Measurements from ENCODE around the gene CRTC3. TPM values are rescaled to one million over a fixed set of nuclear protein-coding genes. Genes with fewer than 3 reads are reported as not detected.

Gene CRTC3
- total RNA-seq, 2 experiments from 2014 or later, result 28.9 to 30.3 TPM

DNA sequence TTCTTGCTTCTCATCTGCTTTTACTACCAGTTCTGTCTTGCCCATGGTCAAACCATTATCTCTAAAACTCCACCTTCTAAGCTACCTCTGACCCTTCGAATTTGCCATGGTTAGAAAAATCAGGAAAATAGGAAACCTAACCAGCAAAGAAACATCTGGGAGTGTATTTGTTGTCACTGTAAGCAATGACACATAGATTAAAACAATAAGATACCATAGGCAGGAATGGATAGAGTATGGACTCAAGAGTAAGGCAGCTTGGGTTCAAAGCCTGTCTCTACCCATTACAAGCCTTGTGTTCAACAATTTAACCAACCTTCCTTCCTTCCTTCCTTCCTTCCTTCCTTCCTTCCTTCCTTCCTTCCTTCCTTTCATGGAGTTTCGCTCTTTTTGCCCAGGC, 34.9 kb downstream of the CRTC3 start:
- Mint-ChIP-seq H3K4me3 (peak overlapping the region; percentile 20), H3K27ac (peak overlapping the region; percentile 88), H3K36me3 (peaks cover 47% of the 10 kb centered on the region), H3K9me3 (peaks cover 6% of the 10 kb centered on the region), H3K27me3 (no peaks in the 10 kb centered on the region), H3K4me1 (peaks cover 85% of the 10 kb centered on the region)
- DNase-seq, result no peak

DNA sequence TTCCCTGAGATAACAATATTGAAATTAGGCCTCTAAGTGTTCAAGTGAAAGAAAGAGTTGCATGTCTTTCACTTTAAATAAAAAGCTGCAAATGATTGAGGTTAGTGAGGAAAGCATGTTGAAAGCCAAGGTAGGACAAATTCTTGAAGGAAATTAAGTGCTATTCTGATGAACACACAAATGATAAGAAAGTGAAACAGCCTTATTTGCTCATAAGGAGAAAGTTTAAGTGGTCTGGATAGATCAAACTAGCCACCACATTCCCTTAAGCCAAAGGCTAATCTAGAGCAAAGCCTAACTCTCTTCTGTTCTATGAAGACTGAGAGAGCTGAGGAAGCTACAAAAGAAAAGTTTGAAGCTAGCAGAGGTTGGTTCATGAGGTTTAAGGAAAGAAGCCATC, 36.1 kb downstream of the CRTC3 start:
- Mint-ChIP-seq H3K4me3 (peak overlapping the region; percentile 6), H3K4me1 (peaks cover 85% of the 10 kb centered on the region)

DNA sequence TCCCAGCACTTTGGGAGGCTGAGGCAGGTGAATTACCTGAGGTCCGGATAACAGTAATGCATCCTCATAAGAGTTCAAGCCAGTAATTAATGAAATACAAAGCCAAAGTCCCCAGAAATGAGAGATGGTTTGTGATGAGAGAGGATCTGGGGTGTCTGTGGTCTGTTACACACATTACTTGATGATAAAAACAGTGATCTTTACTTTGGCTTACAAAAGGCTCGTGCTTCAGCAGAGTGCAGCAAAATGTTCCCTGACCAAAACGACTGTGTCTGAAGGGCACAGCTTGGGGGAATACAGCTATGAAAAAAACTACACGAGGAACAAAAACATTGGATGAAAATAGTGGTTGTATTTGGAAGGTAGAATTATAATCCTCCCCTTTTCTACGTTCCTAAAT, 40.9 kb downstream of the CRTC3 start:
- peaks cover 85% of the 10 kb centered on the region for H3K4me1 Mint-ChIP-seq
- no peak for DNase-seq
- peaks cover 6% of the 10 kb centered on the region for H3K9me3 Mint-ChIP-seq
- H3K36me3 Mint-ChIP-seq, result peaks cover 30% of the 10 kb centered on the region
- H3K27me3 Mint-ChIP-seq, result no peaks in the 10 kb centered on the region
- no peak overlapping the region for H3K4me3 Mint-ChIP-seq
- peak overlapping the region; percentile 72 for H3K27ac Mint-ChIP-seq

More for the DNA sequence above, 36.1 kb downstream of the CRTC3 start:
- Mint-ChIP-seq H3K27ac (peak overlapping the region; percentile 71), H3K27me3 (no peaks in the 10 kb centered on the region), H3K36me3 (peaks cover 35% of the 10 kb centered on the region), H3K9me3 (peaks cover 3% of the 10 kb centered on the region)
- no peak for DNase-seq

DNA sequence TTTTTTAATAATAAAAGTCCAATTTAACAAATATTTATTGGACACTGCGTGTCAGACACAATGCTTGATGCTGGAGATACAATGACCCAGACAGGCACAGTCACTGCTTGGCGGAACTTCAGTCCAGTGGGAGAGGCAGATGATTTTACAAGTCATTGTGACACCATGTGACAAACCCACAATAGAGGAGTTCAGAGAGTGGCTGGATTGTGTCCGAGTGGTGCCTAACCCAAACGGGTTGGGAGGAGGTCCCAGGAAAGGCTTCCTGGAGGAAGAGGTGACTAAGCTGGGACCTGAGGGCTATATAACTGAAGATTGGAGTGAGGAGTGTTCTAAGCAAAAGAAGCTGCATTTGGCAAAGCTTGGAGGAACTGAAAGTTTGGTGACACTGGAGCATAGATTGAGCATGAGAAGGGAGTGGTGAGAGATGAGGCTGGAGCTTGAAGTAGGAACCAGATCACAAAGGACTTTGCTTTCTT, 41.4 kb downstream of the CRTC3 start:
- H3K4me1 Mint-ChIP-seq, result peaks cover 83% of the 10 kb centered on the region
- peak overlapping the region; percentile 37 for H3K27ac Mint-ChIP-seq
- no peaks in the 10 kb centered on the region for H3K27me3 Mint-ChIP-seq
- H3K36me3 Mint-ChIP-seq, result peaks cover 30% of the 10 kb centered on the region
- peak overlapping the region; percentile 38 for H3K4me3 Mint-ChIP-seq
- peaks cover 6% of the 10 kb centered on the region for H3K9me3 Mint-ChIP-seq
- DNase-seq, result no peak

DNA sequence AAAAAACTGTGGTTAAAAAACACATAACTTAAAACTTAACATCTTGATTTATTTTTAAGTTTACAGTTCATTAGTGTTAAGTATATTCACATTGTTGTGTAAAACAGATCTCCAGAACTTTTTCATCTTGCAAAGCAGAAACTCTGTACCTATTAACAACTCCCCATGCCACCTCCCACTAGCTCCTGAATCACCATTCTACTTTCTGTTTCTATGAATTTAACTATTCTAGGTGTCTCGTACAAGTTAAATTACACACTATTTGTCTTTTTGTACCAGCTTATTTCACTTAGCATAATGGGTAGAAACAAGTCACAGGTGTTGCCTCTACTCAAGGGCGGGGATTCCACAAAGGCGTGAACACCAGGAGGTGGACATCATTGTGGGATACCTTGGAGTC, 43.2 kb downstream of the CRTC3 start:
- peaks cover 78% of the 10 kb centered on the region for H3K4me1 Mint-ChIP-seq
- H3K9me3 Mint-ChIP-seq, result peaks cover 6% of the 10 kb centered on the region
- H3K27ac Mint-ChIP-seq, result peak overlapping the region; percentile 54
- H3K36me3 Mint-ChIP-seq, result peaks cover 39% of the 10 kb centered on the region
- no peak for DNase-seq
- peak overlapping the region; percentile 27 for H3K4me3 Mint-ChIP-seq
- H3K27me3 Mint-ChIP-seq, result no peaks in the 10 kb centered on the region

GRCh38 chr15:90576711-90577389, 47.1 kb downstream of the CRTC3 start:
- Mint-ChIP-seq H3K4me1 (peaks cover 57% of the 10 kb centered on the region), H3K36me3 (peaks cover 34% of the 10 kb centered on the region), H3K27ac (no peak overlapping the region), H3K9me3 (peaks cover 6% of the 10 kb centered on the region), H3K4me3 (no peak overlapping the region), H3K27me3 (no peaks in the 10 kb centered on the region)
- no peak for DNase-seq

GRCh38 chr15:90579213-90579612, 49.5 kb downstream of the CRTC3 start:
- no peaks in the 10 kb centered on the region for H3K9me3 Mint-ChIP-seq
- H3K4me1 Mint-ChIP-seq, result peaks cover 56% of the 10 kb centered on the region
- no peaks in the 10 kb centered on the region for H3K27me3 Mint-ChIP-seq
- DNase-seq, result no peak
- H3K27ac Mint-ChIP-seq, result no peak overlapping the region
- H3K4me3 Mint-ChIP-seq, result no peak overlapping the region
- H3K36me3 Mint-ChIP-seq, result peaks cover 22% of the 10 kb centered on the region

GRCh38 chr15:90580099-90580498, 50.4 kb downstream of the CRTC3 start:
- H3K9me3 Mint-ChIP-seq, result no peaks in the 10 kb centered on the region
- H3K4me3 Mint-ChIP-seq, result no peak overlapping the region
- no peak for DNase-seq
- peak overlapping the region; percentile 44 for H3K27ac Mint-ChIP-seq
- peaks cover 16% of the 10 kb centered on the region for H3K36me3 Mint-ChIP-seq
- peaks cover 50% of the 10 kb centered on the region for H3K4me1 Mint-ChIP-seq
- H3K27me3 Mint-ChIP-seq, result no peaks in the 10 kb centered on the region

- Mint-ChIP-seq H3K4me1 (peaks cover 49% of the 10 kb centered on the region), H3K4me3 (no peak overlapping the region), H3K36me3 (peaks cover 16% of the 10 kb centered on the region), H3K9me3 (no peaks in the 10 kb centered on the region), H3K27me3 (no peaks in the 10 kb centered on the region), H3K27ac (peak overlapping the region; percentile 44)
- DNase-seq, result no peak
These were observed 50.8 kb downstream of the CRTC3 start for GRCh38 chr15:90580541-90580940.

DNA sequence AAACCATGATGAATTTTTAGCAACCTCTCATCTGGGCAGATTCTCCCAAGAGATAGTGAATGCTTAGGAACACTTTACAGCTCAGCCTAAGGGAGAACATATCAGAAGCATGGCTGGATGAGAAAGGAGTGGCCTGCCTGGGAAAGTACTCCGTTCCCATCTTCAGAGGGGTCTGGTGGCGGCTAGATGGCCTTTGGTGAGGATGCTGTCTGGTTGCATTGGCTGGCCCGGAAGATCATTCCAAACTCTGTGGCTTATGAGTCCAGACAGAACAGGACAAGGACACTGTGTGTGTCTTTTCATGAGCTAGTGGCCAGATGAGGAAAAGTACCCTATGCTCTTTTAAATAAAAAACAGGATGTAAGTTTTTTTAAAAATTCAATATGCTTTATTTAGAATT, 51.2 kb downstream of the CRTC3 start:
- Mint-ChIP-seq H3K4me1 (peaks cover 50% of the 10 kb centered on the region), H3K4me3 (no peak overlapping the region), H3K36me3 (peaks cover 14% of the 10 kb centered on the region), H3K9me3 (no peaks in the 10 kb centered on the region), H3K27me3 (no peaks in the 10 kb centered on the region), H3K27ac (peak overlapping the region; percentile 62)
- DNase-seq, result no peak

GRCh38 chr15:90581771-90582352, 52.1 kb downstream of the CRTC3 start:
- Mint-ChIP-seq H3K9me3 (no peaks in the 10 kb centered on the region), H3K4me3 (peak overlapping the region; percentile 16), H3K27me3 (no peaks in the 10 kb centered on the region), H3K27ac (peak overlapping the region; percentile 61), H3K4me1 (peaks cover 48% of the 10 kb centered on the region), H3K36me3 (peaks cover 9% of the 10 kb centered on the region)
- DNase-seq, result no peak

DNA sequence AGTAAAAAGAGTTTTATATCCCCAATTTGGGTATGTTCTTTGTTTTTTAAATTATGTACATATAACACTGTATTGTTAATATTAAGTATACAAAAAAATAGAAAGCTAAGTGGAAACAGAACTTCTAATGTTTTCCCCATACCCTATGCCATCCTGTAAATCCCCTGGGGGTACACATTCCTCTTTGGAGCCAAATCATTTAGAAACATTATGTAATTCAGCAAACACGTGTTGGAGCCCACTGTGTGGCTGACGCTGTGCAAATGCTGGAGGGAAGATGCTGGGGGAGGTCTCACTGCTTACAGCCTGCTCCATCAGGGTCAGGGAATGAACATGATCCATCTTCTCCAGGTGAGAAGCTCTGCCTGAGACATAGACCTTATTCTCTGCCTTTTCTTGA, 52.8 kb downstream of the CRTC3 start:
- Mint-ChIP-seq H3K9me3 (no peaks in the 10 kb centered on the region), H3K27me3 (no peaks in the 10 kb centered on the region), H3K27ac (no peak overlapping the region), H3K36me3 (peaks cover 8% of the 10 kb centered on the region), H3K4me1 (peaks cover 51% of the 10 kb centered on the region), H3K4me3 (no peak overlapping the region)
- DNase-seq, result no peak

- Mint-ChIP-seq H3K4me1 (peaks cover 56% of the 10 kb centered on the region), H3K36me3 (peaks cover 12% of the 10 kb centered on the region), H3K9me3 (no peaks in the 10 kb centered on the region), H3K27ac (peak overlapping the region; percentile 44), H3K27me3 (no peaks in the 10 kb centered on the region), H3K4me3 (no peak overlapping the region)
- no peak for DNase-seq
These were observed 53.9 kb downstream of the CRTC3 start for GRCh38 chr15:90583471-90584252.

- H3K36me3 Mint-ChIP-seq, result peaks cover 14% of the 10 kb centered on the region
- no peak overlapping the region for H3K4me3 Mint-ChIP-seq
- no peak for DNase-seq
- H3K9me3 Mint-ChIP-seq, result no peaks in the 10 kb centered on the region
- peaks cover 53% of the 10 kb centered on the region for H3K4me1 Mint-ChIP-seq
- no peaks in the 10 kb centered on the region for H3K27me3 Mint-ChIP-seq
- no peak overlapping the region for H3K27ac Mint-ChIP-seq
These were observed 55.1 kb downstream of the CRTC3 start for GRCh38 chr15:90584841-90585240.

GRCh38 chr15:90585863-90586262, 56.1 kb downstream of the CRTC3 start:
- H3K27ac Mint-ChIP-seq, result no peak overlapping the region
- DNase-seq, result no peak
- H3K9me3 Mint-ChIP-seq, result no peaks in the 10 kb centered on the region
- no peaks in the 10 kb centered on the region for H3K27me3 Mint-ChIP-seq
- peaks cover 52% of the 10 kb centered on the region for H3K4me1 Mint-ChIP-seq
- no peak overlapping the region for H3K4me3 Mint-ChIP-seq
- H3K36me3 Mint-ChIP-seq, result peaks cover 18% of the 10 kb centered on the region

Data from activated naive CD8-positive, alpha-beta T cell treated with anti-CD3 and anti-CD28 coated beads for 36 hours (primary cell).